Germinal center (tissue), 1 donor: ENCODE data around the gene IPO7.

Experiments used
- DNase-seq: peaks from one replicate; pipeline ENCODE4 v3.0.0; 2012; ENCODE audit warnings: mixed read lengths, low spot score

The IPO7 gene

GRCh38 chr11:9490376-9490775 lies 105.9 kb downstream of the IPO7 start:
- no peak for DNase-seq

- DNase-seq: no peak
These were observed 109.0 kb downstream of the IPO7 start for GRCh38 chr11:9493492-9493891.

- no peak for DNase-seq
These were observed 109.9 kb downstream of the IPO7 start for GRCh38 chr11:9494316-9494715.

- no peak for DNase-seq
These were observed 111.5 kb downstream of the IPO7 start for GRCh38 chr11:9495803-9496514.
